ENCODE results near the gene BOC. TPM values are rescaled to one million over a fixed set of nuclear protein-coding genes. Genes with fewer than 3 reads are reported as not detected.

The BOC gene
- total RNA-seq, 1 donor from 2014 or later: 7.4 TPM

DNA sequence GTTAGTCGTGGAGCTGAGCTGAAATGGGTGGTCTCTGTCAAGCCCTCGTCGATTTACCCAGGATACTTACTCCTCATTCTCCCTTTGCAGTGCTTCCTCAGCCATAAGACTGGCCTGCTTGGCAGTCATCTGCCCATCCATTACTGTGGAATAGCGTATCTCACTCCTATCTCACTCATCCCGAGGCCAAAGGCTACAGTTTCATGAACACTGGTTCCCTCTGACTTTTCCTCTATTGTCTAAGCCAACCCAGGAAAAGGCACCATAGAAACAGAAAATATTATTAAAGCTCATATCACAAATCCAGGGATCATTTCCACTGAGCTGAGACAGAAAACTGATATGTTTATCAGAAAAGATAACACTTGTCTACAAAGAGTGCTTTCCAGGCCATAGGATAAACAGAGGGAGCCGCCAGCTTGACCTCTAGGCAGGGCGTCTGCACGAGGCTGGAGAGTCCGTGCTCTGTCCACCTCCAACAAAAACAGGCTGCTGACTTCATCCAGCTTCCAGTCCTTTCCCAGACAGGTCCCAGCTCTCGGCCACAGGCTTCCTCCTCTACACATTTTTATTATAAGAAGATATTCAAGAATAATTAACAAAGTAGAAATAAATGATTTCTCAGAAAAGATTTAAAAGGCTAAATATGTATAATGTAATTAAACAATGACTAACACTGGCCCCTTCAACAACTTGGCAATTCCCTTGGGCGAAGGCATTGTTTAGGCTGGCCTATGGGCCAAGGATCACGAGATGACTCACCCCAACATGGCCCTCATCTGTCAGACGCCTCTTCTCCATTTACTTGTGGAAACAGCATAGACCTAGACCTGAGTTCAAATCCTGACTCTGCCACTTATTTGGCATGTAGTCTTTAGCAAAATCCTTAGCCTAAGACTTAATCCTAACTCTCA lies 27.4 kb upstream of the BOC start:
- intact Hi-C loops (cut with DNase I): no loop called here
- no peak for ATAC-seq (ENCODE audit: poor library complexity)

DNA sequence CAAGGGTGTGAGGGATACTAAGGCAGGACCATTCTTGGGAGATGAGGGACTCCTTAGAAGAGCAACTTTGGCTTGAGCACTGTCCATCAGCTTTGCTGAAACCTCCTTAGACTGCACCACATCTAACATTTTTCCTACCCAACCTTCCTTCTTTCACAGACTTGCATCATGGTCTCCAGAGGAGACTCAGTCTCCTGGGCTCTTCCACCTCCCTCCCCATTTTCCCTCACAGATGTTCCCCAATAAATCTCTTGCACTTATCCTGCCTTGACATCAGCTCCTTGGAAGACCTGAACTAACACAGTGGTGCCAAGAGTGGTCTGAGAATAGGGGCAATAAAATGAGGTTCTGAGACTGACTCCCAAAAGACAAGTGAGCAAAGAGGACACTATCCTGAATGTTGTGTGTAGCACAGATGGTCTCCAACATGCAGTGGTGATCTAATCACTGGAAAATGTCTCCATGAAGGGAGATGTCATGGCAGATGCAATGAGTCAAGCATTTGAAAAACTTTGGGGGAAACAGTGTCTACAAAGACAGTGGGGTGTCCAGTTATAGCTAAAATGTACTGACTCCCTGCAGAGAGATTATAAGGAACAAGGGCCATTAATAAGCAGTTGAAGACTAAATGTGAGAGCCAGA lies 26.0 kb upstream of the BOC start:
- intact Hi-C loops (cut with DNase I): no loop called here
- no peak for ATAC-seq (ENCODE audit: poor library complexity)
- no peak for DNase-seq

More for the DNA sequence above, 27.4 kb upstream of the BOC start:
- DNase-seq: no peak

DNA sequence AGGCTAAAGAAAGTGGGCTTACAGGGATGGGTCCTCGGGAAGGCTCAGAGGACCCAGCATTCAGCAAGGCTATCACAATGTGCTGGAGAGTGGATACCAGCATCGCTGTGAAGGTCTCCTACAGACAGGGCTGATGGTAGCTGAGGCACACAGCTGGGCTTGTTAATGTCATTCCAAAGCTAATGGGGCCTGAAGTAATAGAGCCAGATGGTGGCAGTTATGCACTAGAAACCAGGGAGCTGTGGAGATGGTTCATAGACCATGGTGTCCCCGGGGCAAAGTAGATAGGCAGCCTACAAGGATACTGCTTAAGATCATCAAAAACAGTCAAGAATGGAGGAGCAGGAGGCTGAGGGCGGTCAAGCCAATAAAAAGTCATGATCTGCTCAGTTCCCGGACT lies 24.8 kb upstream of the BOC start:
- ATAC-seq (ENCODE audit: poor library complexity): no peak
- no peak for DNase-seq
- intact Hi-C loops (cut with DNase I): no loop called here

GRCh38 chr3:113193288-113193687 lies 18.1 kb upstream of the BOC start:
- intact Hi-C loops (cut with DNase I): no loop called here
- DNase-seq: no peak
- peak; percentile 29 for ATAC-seq (ENCODE audit: poor library complexity)

DNA sequence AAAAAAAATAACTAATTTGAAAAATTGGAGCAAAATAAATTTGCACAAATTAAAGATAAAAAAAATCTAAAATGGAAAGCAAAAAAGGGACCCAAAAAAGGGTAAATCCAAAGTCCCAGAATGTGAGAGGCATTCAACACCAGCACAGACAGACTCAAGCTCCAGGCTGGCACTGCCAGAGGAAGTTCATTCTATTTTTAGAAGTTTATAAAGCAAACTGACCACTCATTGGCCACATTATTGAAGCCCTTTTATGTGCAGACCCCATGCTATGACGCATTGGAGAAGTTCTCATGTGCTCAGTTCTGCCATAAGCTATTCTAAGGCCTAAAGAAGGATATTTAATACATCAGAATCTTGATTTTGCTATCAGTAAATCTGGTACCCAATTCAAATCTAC lies 17.6 kb upstream of the BOC start:
- ATAC-seq (ENCODE audit: poor library complexity) (no peak), DNase-seq (no peak)
- intact Hi-C loops (cut with DNase I): no loop called here

DNA sequence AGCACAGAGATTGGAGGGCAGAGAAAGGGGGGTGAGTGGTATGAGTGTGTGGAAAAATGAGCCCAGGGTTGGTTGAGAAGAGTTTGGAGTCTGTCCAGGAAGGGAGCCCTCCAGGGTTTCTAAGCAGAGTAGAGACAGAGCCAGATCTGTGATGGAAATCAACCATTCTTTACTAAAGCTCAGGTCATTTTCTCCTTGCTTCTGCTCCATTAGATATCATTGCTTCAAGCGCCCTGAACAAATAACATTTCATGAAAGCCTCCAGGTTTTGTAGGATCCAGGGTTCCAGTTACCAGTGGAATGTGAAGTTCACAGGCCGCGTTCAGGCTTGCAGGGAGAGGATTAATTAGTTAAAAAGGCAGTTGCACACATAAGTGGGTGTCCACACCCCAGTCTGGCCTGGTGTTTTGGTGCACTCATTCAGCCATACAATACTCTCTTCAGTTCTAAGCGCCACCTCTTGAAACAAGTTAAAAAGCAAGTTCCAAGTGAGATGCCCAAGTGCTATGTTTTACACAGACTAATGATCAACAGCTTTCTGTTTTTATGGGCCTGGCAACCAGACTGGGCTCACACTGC lies 16.4 kb upstream of the BOC start:
- no peak for ATAC-seq (ENCODE audit: poor library complexity)
- no peak for DNase-seq
- intact Hi-C loops (cut with DNase I): no loop called here

GRCh38 chr3:113200351-113200750 lies 11.0 kb upstream of the BOC start:
- ATAC-seq (ENCODE audit: poor library complexity) (no peak), DNase-seq (no peak)
- intact Hi-C loops (cut with DNase I): no loop called here

- intact Hi-C loops (cut with DNase I): no loop called here
- no peak for ATAC-seq (ENCODE audit: poor library complexity)
- no peak for DNase-seq
These were observed 10.4 kb upstream of the BOC start for GRCh38 chr3:113200946-113201345.

- intact Hi-C loops (cut with DNase I): no loop called here
- no peak for ATAC-seq (ENCODE audit: poor library complexity)
- no peak for DNase-seq
These were observed 7.0 kb upstream of the BOC start for GRCh38 chr3:113204371-113204770.

DNA sequence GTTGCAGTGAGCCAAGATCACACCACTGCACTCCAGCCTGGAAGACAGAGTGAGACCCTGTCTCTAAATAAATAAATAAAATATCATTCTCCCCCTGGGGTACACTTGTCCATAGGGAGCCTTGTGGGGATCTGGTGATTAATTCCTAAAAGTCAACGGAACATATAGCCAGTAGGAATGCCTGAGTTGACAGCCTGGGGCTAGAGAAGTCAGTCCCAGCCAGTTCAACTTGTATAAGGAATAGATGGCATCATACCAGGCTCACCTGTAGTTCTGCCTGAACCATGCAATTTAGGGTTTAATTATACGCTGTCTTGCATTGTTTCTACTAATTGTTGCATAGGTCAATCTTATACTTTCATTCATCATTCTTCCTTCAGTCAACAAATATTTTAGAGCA lies 5.9 kb upstream of the BOC start:
- intact Hi-C loops (cut with DNase I): no loop called here
- DNase-seq (no peak), ATAC-seq (ENCODE audit: poor library complexity) (no peak)

GRCh38 chr3:113210604-113211329 lies 590 bp upstream of the BOC start:
- intact Hi-C loops (cut with DNase I): no loop called here
- ATAC-seq (ENCODE audit: poor library complexity) (peak; percentile 19), DNase-seq (no peak)

- ATAC-seq (ENCODE audit: poor library complexity) (peak; percentile 76), DNase-seq (peak; percentile 62)
- intact Hi-C loops (cut with DNase I): no loop called here
These were observed 940 bp downstream of the BOC start for GRCh38 chr3:113212150-113212843.

GRCh38 chr3:113212844-113213375 lies 1.6 kb downstream of the BOC start:
- DNase-seq (no peak), ATAC-seq (ENCODE audit: poor library complexity) (no peak)
- intact Hi-C loops (cut with DNase I): no loop called here

DNA sequence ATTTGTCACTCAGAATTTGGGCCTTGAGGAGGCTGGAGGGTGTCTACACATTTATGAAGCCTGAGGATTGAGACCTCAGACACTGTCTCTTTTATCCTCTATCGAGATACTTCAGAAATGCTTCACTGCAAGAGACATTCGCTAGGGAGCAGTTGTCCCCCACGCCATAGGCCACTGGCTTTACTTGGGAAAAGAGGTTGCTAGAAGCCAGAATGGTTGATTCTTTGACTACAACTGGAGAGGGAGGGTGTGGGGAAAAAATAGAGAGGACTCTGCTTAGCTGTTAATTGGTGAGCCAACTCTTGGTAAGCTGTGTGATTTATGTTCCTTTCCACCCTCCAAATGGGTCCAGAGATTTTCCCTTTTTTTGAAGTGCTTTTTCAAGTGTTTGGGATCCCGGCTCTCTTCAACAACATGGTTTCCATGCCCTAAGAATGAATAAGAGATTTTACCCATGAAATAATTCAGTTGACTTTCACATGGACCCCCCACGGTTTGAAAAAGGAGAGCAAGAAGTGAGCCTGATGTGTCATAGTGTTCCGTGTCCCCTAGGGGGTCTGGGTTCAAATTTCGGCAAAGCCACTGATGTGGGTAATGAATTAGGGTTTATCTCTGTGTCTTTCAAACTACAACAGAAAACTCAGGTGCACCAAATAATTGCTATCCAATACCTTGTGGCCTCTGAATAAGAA lies 2.7 kb downstream of the BOC start:
- intact Hi-C loops (cut with DNase I): no loop called here
- DNase-seq: no peak
- ATAC-seq (ENCODE audit: poor library complexity): no peak

- intact Hi-C loops (cut with DNase I): no loop called here
- ATAC-seq (ENCODE audit: poor library complexity) (no peak), DNase-seq (no peak)
These were observed 3.7 kb downstream of the BOC start for GRCh38 chr3:113214917-113215595.

DNA sequence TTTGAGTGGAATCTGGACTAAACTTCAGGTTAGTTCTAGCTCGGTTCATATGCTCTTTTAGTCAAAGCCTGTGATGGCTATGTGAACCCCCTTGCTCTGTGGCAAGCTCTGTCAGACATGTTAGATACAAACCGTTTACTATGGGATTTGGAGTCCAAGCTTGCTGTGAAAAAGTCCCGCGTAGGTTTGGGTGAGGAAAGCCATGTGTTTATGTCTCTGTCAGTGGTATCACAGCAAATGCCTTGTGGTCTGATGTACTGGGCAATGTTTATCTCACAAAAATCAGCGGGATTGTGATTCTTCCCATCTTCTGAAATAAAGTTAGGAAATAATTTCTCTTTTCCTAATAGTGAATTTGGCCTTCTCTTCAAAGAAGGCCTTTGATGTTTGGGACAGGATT lies 5.0 kb downstream of the BOC start:
- ATAC-seq (ENCODE audit: poor library complexity): no peak
- intact Hi-C loops (cut with DNase I): no loop called here
- DNase-seq: no peak

DNA sequence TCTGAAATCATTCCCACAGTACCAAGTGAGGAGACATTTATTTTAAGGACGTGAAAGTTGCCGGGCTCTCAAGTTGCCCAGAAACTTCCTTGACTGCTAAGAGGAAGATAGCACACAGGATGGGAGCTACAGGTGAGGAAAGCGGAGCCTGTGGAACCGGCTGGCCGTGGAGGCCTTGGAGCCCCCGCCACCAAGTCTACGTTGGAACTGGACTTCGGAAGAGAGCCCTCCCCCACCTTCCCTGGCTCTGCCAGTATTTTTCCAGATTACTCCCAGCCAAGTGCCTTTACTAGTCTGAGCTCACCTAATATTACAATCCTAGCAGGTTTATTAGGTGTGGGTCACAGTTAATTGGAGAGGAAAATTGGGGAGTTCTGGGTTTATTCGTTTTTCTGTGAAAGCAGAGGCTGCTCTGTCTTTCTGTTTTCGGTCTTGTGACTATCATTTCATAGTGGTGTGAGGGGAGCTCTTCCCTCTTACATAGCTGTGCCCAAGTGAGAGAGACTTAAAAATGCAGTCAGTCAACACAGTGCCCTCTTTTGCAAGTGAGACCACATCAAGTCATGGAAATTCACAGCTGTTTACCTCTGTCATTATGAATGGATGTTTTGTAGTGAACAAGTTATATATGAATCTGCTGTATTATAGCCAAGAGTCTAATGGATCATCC lies 6.8 kb downstream of the BOC start:
- no peak for DNase-seq
- intact Hi-C loops (cut with DNase I): no loop called here
- no peak for ATAC-seq (ENCODE audit: poor library complexity)

Measured in Right ventricle myocardium superior (tissue), 1 donor.